HG03354 (cell line): Measurements from ENCODE around the gene CD160.
"Not testable (repeated sequence)": the region's sequence is repeated elsewhere in the genome, so short reads cannot be mapped to it uniquely, and the experiment has no call there.

ENCODE experiments used
- ATAC-seq: cut with Tn5 transposase; IDR thresholded peaks from one replicate; pipeline ENCODE4 v1.9.1; 2021; ENCODE audit warnings: mild to moderate bottlenecking; ENCODE audit not compliant: unreplicated experiment, poor library complexity, severe bottlenecking

CD160 gene

GRCh38 chr1:145750426-145750825, 31.1 kb downstream of the CD160 start:
- ATAC-seq: no peak

GRCh38 chr1:145751491-145752037, 32.3 kb downstream of the CD160 start:
- no peak for ATAC-seq

GRCh38 chr1:145757420-145757819, 38.1 kb downstream of the CD160 start:
- no peak for ATAC-seq

- no peak for ATAC-seq
Measured at GRCh38 chr1:145758116-145758515, 38.8 kb downstream of the CD160 start.

GRCh38 chr1:145758575-145758974, 39.3 kb downstream of the CD160 start:
- ATAC-seq: no peak

- no peak for ATAC-seq
Measured at GRCh38 chr1:145759721-145760120, 40.4 kb downstream of the CD160 start.

- ATAC-seq: not testable (repeated sequence)
Measured at GRCh38 chr1:145760395-145760949, 41.2 kb downstream of the CD160 start.

- not testable (repeated sequence) for ATAC-seq
Measured at GRCh38 chr1:145761498-145761897, 42.2 kb downstream of the CD160 start.

GRCh38 chr1:145762001-145762400, 42.7 kb downstream of the CD160 start:
- ATAC-seq: not testable (repeated sequence)

GRCh38 chr1:145764231-145764940, 45.1 kb downstream of the CD160 start:
- ATAC-seq: not testable (repeated sequence)

GRCh38 chr1:145765127-145765526, 45.8 kb downstream of the CD160 start:
- not testable (repeated sequence) for ATAC-seq

GRCh38 chr1:145765585-145766360, 46.5 kb downstream of the CD160 start:
- ATAC-seq: not testable (repeated sequence)

GRCh38 chr1:145766926-145767325, 47.6 kb downstream of the CD160 start:
- not testable (repeated sequence) for ATAC-seq

- not testable (repeated sequence) for ATAC-seq
Measured at GRCh38 chr1:145768004-145768403, 48.7 kb downstream of the CD160 start.

- no peak for ATAC-seq
Measured at GRCh38 chr1:145771056-145771455, 51.8 kb downstream of the CD160 start.

- ATAC-seq: no peak
Measured at GRCh38 chr1:145773423-145773822, 54.1 kb downstream of the CD160 start.

- no peak for ATAC-seq
Measured at GRCh38 chr1:145777357-145778145, 58.3 kb downstream of the CD160 start.

- ATAC-seq: no peak
Measured at GRCh38 chr1:145778146-145778540, 58.8 kb downstream of the CD160 start.

GRCh38 chr1:145782272-145783099, 63.2 kb downstream of the CD160 start:
- no peak for ATAC-seq
